Muscle of back (tissue), 11 donors: Measurements from ENCODE around the gene PHF11. TPM values are rescaled to one million over a fixed set of nuclear protein-coding genes. Genes with fewer than 3 reads are reported as not detected.
"Not testable (repeated sequence)": the region's sequence is repeated elsewhere in the genome, so short reads cannot be mapped to it uniquely, and the experiment has no call there.

ENCODE experiments used
- DNase-seq, 3 donors: peaks; one replicate each; pipeline versions ENCODE4 v3.0.0 to v3.0.0-alpha.2; 2013
- polyA plus RNA-seq, 10 donors: library from polyadenylated mRNA; unstranded; fragments of 120-200 nt; gene quantifications; one replicate each; pipeline ENCODE4 v1.2.1, GENCODE V29; 2013; ENCODE audit not compliant: insufficient read length in 10 of 10

The PHF11 gene
- polyA plus RNA-seq, 10 donors = 15.6 to 40.4 (median 21.7) TPM

- DNase-seq = no peak
Observed at GRCh38 chr13:49543656-49544055, 47.9 kb downstream of the PHF11 start.

GRCh38 chr13:49545661-49546060 is 49.9 kb downstream of the PHF11 start:
- no peak for DNase-seq

GRCh38 chr13:49546561-49546960 is 50.8 kb downstream of the PHF11 start:
- DNase-seq = no peak

- DNase-seq = no peak
Observed at GRCh38 chr13:49549289-49549688, 53.5 kb downstream of the PHF11 start.

GRCh38 chr13:49550942-49551644 is 55.3 kb downstream of the PHF11 start:
- DNase-seq = no peak

GRCh38 chr13:49553888-49554287 is 58.1 kb downstream of the PHF11 start:
- no peak for DNase-seq

GRCh38 chr13:49554387-49554786 is 58.6 kb downstream of the PHF11 start:
- no peak for DNase-seq

GRCh38 chr13:49559006-49559405 is 63.3 kb downstream of the PHF11 start:
- DNase-seq = no peak

GRCh38 chr13:49560270-49561061 is 64.7 kb downstream of the PHF11 start:
- DNase-seq = no peak

- no peak for DNase-seq
Observed at GRCh38 chr13:49561062-49561410, 65.3 kb downstream of the PHF11 start.

GRCh38 chr13:49563516-49563915 is 67.8 kb downstream of the PHF11 start:
- DNase-seq = no peak

- not testable (repeated sequence) for DNase-seq
Observed at GRCh38 chr13:49565461-49565860, 69.7 kb downstream of the PHF11 start.

GRCh38 chr13:49566461-49566860 is 70.7 kb downstream of the PHF11 start:
- no peak for DNase-seq

- DNase-seq = no peak
Observed at GRCh38 chr13:49567491-49567890, 71.7 kb downstream of the PHF11 start.

- no peak for DNase-seq
Observed at GRCh38 chr13:49569993-49570689, 74.4 kb downstream of the PHF11 start.

- DNase-seq = no peak
Observed at GRCh38 chr13:49571299-49572240, 75.8 kb downstream of the PHF11 start.

Other genes with a start within 250 kb of the PHF11 start
- 10 to 100 TPM in 1 of 10 donors, 1 to 10 TPM in 9; 7.0 to 11.1 (median 8.8) TPM for gene CDADC1, start 248.0 kb upstream of the PHF11 start, polyA plus RNA-seq
- 1 to 10 TPM; 4.6 to 7.2 (median 5.4) TPM for gene CAB39L, start 51.9 kb upstream of the PHF11 start, polyA plus RNA-seq
- 10 to 100 TPM in 2 of 10 donors, 1 to 10 TPM in 8; 5.9 to 11.6 (median 8.4) TPM for gene SETDB2, start 51.7 kb upstream of the PHF11 start, polyA plus RNA-seq
- gene RCBTB1, start 89.6 kb downstream of the PHF11 start, polyA plus RNA-seq = 10 to 100 TPM; 17.0 to 25.1 (median 21.2) TPM
- under 1 TPM; 0.26 to 0.75 (median 0.36) TPM for gene ARL11, start 132.6 kb downstream of the PHF11 start, polyA plus RNA-seq
- 10 to 100 TPM; 20.9 to 32.0 (median 23.9) TPM for gene EBPL, start 195.5 kb downstream of the PHF11 start, polyA plus RNA-seq